HepG2 (cell line): Measurements from ENCODE around the gene ACSF3. TPM values are rescaled to one million over a fixed set of nuclear protein-coding genes. Genes with fewer than 3 reads are reported as not detected.

Experiments used
- NCOR1 ChIP-seq: fragments of 200-600 bp; sonication (generic); IDR thresholded peaks from 2 replicates; pipeline ENCODE4 v1.7.0; 2017; ENCODE audit warnings: antibody characterized with exemption, low read length, borderline replicate concordance
- ZNF333 ChIP-seq: sonication (generic); formaldehyde crosslinking; IDR thresholded peaks from 2 replicates; pipeline ENCODE4 v1.4.0; 2020; ENCODE audit warnings: mild to moderate bottlenecking, missing genetic modification reagents, borderline replicate concordance
- polyA plus RNA-seq, 8 experiments: library from polyadenylated mRNA; depleted of rRNA in 3 of 8; stranded (reverse) in 7 of 8; unstranded in 1 of 8; fragments of >200 nt; fragmentation: Illumina TruSeq in 4 of 8; extraction: Trizol in 4 of 8; gene quantifications; 2 replicates each; pipeline versions ENCODE4 v1.2.1 to v1.2.3, GENCODE V29; 2011 to 2016; ENCODE audit warnings: low read depth in 4 of 8, missing spikeins in 1 of 8, mixed read lengths in 1 of 8; ENCODE audit not compliant: insufficient read depth in 1 of 8
- total RNA-seq, 5 experiments: library from RNA; depleted of rRNA; stranded (reverse); fragments of >200 nt; fragmentation: Illumina TruSeq; extraction: Trizol; gene quantifications; 2 replicates each; pipeline ENCODE4 v1.2.3, GENCODE V29; 2016; ENCODE audit warnings: low read depth in 1 of 5
- TF ChIP-seq, protein P1 (sequence below): sonication (generic); formaldehyde crosslinking; IDR thresholded peaks from 2 replicates; pipeline ENCODE4 v1.5.1; 2020; ENCODE audit warnings: mild to moderate bottlenecking, missing genetic modification reagents, moderate library complexity
- TF ChIP-seq, protein P2 (sequence below): sonication (generic); formaldehyde crosslinking; IDR thresholded peaks from 2 replicates; pipeline ENCODE4 v1.4.0; 2020; ENCODE audit warnings: missing genetic modification reagents

Gene ACSF3
- total and polyA plus RNA-seq, 2 of the 13 experiments (the other 11 are each of a cell fraction or from before 2014, with no cell fraction given): 14.9 to 30.6 TPM

- TF ChIP-seq, protein P1, sequence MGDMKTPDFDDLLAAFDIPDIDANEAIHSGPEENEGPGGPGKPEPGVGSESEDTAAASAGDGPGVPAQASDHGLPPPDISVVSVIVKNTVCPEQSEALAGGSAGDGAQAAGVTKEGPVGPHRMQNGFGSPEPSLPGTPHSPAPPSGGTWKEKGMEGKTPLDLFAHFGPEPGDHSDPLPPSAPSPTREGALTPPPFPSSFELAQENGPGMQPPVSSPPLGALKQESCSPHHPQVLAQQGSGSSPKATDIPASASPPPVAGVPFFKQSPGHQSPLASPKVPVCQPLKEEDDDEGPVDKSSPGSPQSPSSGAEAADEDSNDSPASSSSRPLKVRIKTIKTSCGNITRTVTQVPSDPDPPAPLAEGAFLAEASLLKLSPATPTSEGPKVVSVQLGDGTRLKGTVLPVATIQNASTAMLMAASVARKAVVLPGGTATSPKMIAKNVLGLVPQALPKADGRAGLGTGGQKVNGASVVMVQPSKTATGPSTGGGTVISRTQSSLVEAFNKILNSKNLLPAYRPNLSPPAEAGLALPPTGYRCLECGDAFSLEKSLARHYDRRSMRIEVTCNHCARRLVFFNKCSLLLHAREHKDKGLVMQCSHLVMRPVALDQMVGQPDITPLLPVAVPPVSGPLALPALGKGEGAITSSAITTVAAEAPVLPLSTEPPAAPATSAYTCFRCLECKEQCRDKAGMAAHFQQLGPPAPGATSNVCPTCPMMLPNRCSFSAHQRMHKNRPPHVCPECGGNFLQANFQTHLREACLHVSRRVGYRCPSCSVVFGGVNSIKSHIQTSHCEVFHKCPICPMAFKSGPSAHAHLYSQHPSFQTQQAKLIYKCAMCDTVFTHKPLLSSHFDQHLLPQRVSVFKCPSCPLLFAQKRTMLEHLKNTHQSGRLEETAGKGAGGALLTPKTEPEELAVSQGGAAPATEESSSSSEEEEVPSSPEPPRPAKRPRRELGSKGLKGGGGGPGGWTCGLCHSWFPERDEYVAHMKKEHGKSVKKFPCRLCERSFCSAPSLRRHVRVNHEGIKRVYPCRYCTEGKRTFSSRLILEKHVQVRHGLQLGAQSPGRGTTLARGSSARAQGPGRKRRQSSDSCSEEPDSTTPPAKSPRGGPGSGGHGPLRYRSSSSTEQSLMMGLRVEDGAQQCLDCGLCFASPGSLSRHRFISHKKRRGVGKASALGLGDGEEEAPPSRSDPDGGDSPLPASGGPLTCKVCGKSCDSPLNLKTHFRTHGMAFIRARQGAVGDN (CRISPR knock-in tag): peak; percentile 20; the same call in 1 of the 2 replicates
- TF ChIP-seq ZNF333 (CRISPR knock-in tag) (no peak), NCOR1 (0 out of 2 replicates have a peak, but pooled peaks have one; percentile 45)
- TF ChIP-seq, protein P2, sequence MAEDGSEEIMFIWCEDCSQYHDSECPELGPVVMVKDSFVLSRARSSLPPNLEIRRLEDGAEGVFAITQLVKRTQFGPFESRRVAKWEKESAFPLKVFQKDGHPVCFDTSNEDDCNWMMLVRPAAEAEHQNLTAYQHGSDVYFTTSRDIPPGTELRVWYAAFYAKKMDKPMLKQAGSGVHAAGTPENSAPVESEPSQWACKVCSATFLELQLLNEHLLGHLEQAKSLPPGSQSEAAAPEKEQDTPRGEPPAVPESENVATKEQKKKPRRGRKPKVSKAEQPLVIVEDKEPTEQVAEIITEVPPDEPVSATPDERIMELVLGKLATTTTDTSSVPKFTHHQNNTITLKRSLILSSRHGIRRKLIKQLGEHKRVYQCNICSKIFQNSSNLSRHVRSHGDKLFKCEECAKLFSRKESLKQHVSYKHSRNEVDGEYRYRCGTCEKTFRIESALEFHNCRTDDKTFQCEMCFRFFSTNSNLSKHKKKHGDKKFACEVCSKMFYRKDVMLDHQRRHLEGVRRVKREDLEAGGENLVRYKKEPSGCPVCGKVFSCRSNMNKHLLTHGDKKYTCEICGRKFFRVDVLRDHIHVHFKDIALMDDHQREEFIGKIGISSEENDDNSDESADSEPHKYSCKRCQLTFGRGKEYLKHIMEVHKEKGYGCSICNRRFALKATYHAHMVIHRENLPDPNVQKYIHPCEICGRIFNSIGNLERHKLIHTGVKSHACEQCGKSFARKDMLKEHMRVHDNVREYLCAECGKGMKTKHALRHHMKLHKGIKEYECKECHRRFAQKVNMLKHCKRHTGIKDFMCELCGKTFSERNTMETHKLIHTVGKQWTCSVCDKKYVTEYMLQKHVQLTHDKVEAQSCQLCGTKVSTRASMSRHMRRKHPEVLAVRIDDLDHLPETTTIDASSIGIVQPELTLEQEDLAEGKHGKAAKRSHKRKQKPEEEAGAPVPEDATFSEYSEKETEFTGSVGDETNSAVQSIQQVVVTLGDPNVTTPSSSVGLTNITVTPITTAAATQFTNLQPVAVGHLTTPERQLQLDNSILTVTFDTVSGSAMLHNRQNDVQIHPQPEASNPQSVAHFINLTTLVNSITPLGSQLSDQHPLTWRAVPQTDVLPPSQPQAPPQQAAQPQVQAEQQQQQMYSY (CRISPR knock-in tag): no peak
These were observed 5.2 kb downstream of the ACSF3 start (continued) for GRCh38 chr16:89098767-89099430.
